H1 (cell line): ENCODE results near the gene HOXA6. TPM values are rescaled to one million over a fixed set of nuclear protein-coding genes. Genes with fewer than 3 reads are reported as not detected.
A peak's percentile ranks its signal among the peaks of the same experiment; 100 is the strongest.

Source experiments
- CTCF ChIA-PET: fragments of 300-600 bp; sonication (Branson Sonifier 250); formaldehyde crosslinking; loops from one replicate; lab custom pipeline; 2021; ENCODE audit not compliant: partially characterized antibody; lab: Charles Lee
- POLR2A ChIA-PET: fragments of 300-600 bp; sonication (Branson Sonifier 250); formaldehyde crosslinking; loops from one replicate; lab custom pipeline; 2021; ENCODE audit warnings: inconsistent platforms; ENCODE audit not compliant: partially characterized antibody; lab: Charles Lee
- DNase-seq, 2 experiments: peaks; one replicate each; pipeline versions ENCODE4 v3.0.0 to v3.0.0-alpha.2; 2010 to 2022; ENCODE audit warnings: low spot score in 2 of 2, low read depth in 1 of 2, mixed read lengths in 1 of 2
- FAIRE-seq: peaks from 2 replicates; lab custom pipeline; 2011; peaks lifted over from hg19 to GRCh38; lab: Jason Lieb, UNC
- H2AFZ ChIP-seq: 2 replicates; pipeline ENCODE4 v1.8.1; 2012; ENCODE audit warnings: low read length, inconsistent platforms
- H2AK5ac ChIP-seq: 2 replicates; pipeline ENCODE4 v1.6.1; 2013; ENCODE audit warnings: low read depth, low read length
- H2BK120ac ChIP-seq: replicated peaks from 2 replicates; pipeline ENCODE3; 2013; ENCODE audit warnings: low read depth, low read length, inconsistent platforms
- H2BK12ac ChIP-seq: 2 replicates; pipeline ENCODE4 v1.6.1; 2013; ENCODE audit warnings: low read depth, low read length
- H2BK15ac ChIP-seq: 2 replicates; pipeline ENCODE4 v1.6.1; 2013; ENCODE audit warnings: low read length
- H2BK20ac ChIP-seq: 2 replicates; pipeline ENCODE4 v1.6.1; 2013; ENCODE audit warnings: low read length
- H2BK5ac ChIP-seq: 2 replicates; pipeline ENCODE4 v1.6.1; 2013; ENCODE audit warnings: low read depth, low read length
- H3K14ac ChIP-seq: 2 replicates; pipeline ENCODE4 v1.6.1; 2013; ENCODE audit warnings: inconsistent platforms; ENCODE audit not compliant: insufficient read length
- H3K18ac ChIP-seq: 2 replicates; pipeline ENCODE4 v1.6.1; 2013; ENCODE audit warnings: low read length; ENCODE audit errors: extremely low read depth
- H3K23ac ChIP-seq: 2 replicates; pipeline ENCODE4 v1.6.1; 2013; ENCODE audit warnings: inconsistent platforms; ENCODE audit not compliant: insufficient read length
- H3K23me2 ChIP-seq: 2 replicates; pipeline ENCODE4 v1.6.1; 2013; ENCODE audit warnings: low read depth, low read length
- H3K27ac ChIP-seq: 2 replicates; pipeline ENCODE4 v1.6.1; 2011; ENCODE audit warnings: low read depth, low read length, inconsistent platforms
- H3K27me3 ChIP-seq, 4 experiments: replicated peaks in 1 of 4; 1 replicate in 1 of 4; 2 replicates in 3 of 4; pipeline versions ENCODE4 v1.6.1 to v1.8.1; 2011 to 2013; ENCODE audit warnings: low read length in 3 of 4, mild to moderate bottlenecking in 3 of 4, inconsistent platforms in 2 of 4, mixed read lengths in 2 of 4, moderate library complexity in 1 of 4; ENCODE audit not compliant: control insufficient read depth in 3 of 4, insufficient read depth in 3 of 4; ENCODE audit errors: extremely low read depth in 1 of 4
- H3K36me3 ChIP-seq, 4 experiments: 2 replicates each; pipeline versions ENCODE4 v1.6.1 to v1.8.1; 2011 to 2013; ENCODE audit warnings: mild to moderate bottlenecking in 4 of 4, low read length in 3 of 4, moderate library complexity in 2 of 4, control low read depth in 1 of 4, inconsistent platforms in 1 of 4; ENCODE audit not compliant: insufficient read depth in 4 of 4, control insufficient read depth in 2 of 4
- H3K4ac ChIP-seq: replicated peaks from 2 replicates; pipeline ENCODE3; 2013; ENCODE audit warnings: low read length, low read depth, mixed read lengths, inconsistent platforms; ENCODE audit not compliant: insufficient read length
- H3K4me1 ChIP-seq, 4 experiments: replicated peaks in 1 of 4; 1 replicate in 1 of 4; 2 replicates in 3 of 4; pipeline versions ENCODE4 v1.6.1 to v1.8.1; 2011 to 2013; ENCODE audit warnings: low read length in 3 of 4, inconsistent platforms in 2 of 4, mixed read lengths in 1 of 4; ENCODE audit not compliant: insufficient read depth in 4 of 4, control insufficient read depth in 3 of 4
- H3K4me2 ChIP-seq, 2 experiments: 2 replicates each; pipeline versions ENCODE4 v1.6.1 to v1.8.1; 2011 to 2013; ENCODE audit warnings: low read depth in 2 of 2, low read length in 2 of 2, control low read depth in 1 of 2, inconsistent platforms in 1 of 2, mild to moderate bottlenecking in 1 of 2; ENCODE audit not compliant: insufficient read depth in 1 of 2
- H3K4me3 ChIP-seq, 4 experiments: fragments of 200-600, 300-600 bp in 1 of 4; sonication (generic), shearing (Covaris generic), sonication (Bioruptor Twin) in 1 of 4; 2 replicates each; pipeline versions ENCODE4 v1.5.1 to v1.8.1; 2011 to 2016; ENCODE audit warnings: low read length in 4 of 4, low read depth in 3 of 4, control low read depth in 2 of 4, inconsistent platforms in 2 of 4, mild to moderate bottlenecking in 2 of 4, mixed read lengths in 1 of 4, moderate library complexity in 1 of 4; ENCODE audit not compliant: insufficient read depth in 2 of 4; ENCODE audit errors: extremely low read depth in 1 of 4
- H3K56ac ChIP-seq: replicated peaks from 2 replicates; pipeline ENCODE3; 2013; ENCODE audit warnings: low read depth, mild to moderate bottlenecking, mixed read lengths, low read length, inconsistent platforms; ENCODE audit not compliant: insufficient read length
- H3K79me1 ChIP-seq: 2 replicates; pipeline ENCODE4 v1.6.1; 2013; ENCODE audit warnings: low read depth, low read length, control low read depth
- H3K79me2 ChIP-seq, 2 experiments: 2 replicates each; pipeline versions ENCODE4 v1.6.1 to v1.8.1; 2012 to 2013; ENCODE audit warnings: low read length in 2 of 2, mild to moderate bottlenecking in 2 of 2, inconsistent platforms in 1 of 2; ENCODE audit not compliant: insufficient read depth in 2 of 2, control insufficient read depth in 1 of 2
- H3K9ac ChIP-seq, 4 experiments: replicated peaks in 1 of 4; 1 replicate in 1 of 4; 2 replicates in 3 of 4; pipeline versions ENCODE4 v1.6.1 to v1.8.1; 2011 to 2013; ENCODE audit warnings: low read depth in 3 of 4, low read length in 3 of 4, control low read depth in 2 of 4, mild to moderate bottlenecking in 2 of 4, moderate library complexity in 2 of 4, inconsistent platforms in 1 of 4; ENCODE audit errors: extremely low read depth in 1 of 4
- H3K9me3 ChIP-seq, 2 experiments: 2 replicates each; pipeline versions ENCODE4 v1.6.1 to v1.8.1; 2012 to 2013; ENCODE audit warnings: mild to moderate bottlenecking in 2 of 2, moderate library complexity in 2 of 2, control low read depth in 1 of 2, inconsistent platforms in 1 of 2, low read depth in 1 of 2, low read length in 1 of 2, mixed read lengths in 1 of 2; ENCODE audit not compliant: insufficient read depth in 2 of 2
- H4K20me1 ChIP-seq, 2 experiments: replicated peaks in 1 of 2; 2 replicates each; pipeline versions ENCODE3 to v1.8.1; 2011 to 2013; ENCODE audit warnings: inconsistent platforms in 2 of 2, low read length in 2 of 2, mild to moderate bottlenecking in 1 of 2; ENCODE audit not compliant: insufficient read depth in 2 of 2, control insufficient read depth in 1 of 2
- H4K5ac ChIP-seq: 2 replicates; pipeline ENCODE4 v1.6.1; 2013; ENCODE audit warnings: low read length, low read depth, mixed read lengths, inconsistent platforms; ENCODE audit not compliant: insufficient read length
- H4K8ac ChIP-seq: 2 replicates; pipeline ENCODE4 v1.8.0; 2013; ENCODE audit warnings: mild to moderate bottlenecking, moderate library complexity, low read length, inconsistent platforms; ENCODE audit not compliant: insufficient read depth; ENCODE audit errors: extremely low read depth
- H4K91ac ChIP-seq: replicated peaks from 2 replicates; pipeline ENCODE3; 2013; ENCODE audit warnings: low read length, mixed read lengths, inconsistent platforms; ENCODE audit not compliant: insufficient read length
- CBX5 ChIP-seq: fragments of 300-800, 300-1000 bp; sonication (generic); IDR thresholded peaks from 2 replicates; pipeline ENCODE4 v1.7.1; 2016; ENCODE audit warnings: antibody characterized with exemption, low read length, low read depth
- CBX8 ChIP-seq: fragments of 300-800, 300-1000 bp; sonication (generic); IDR thresholded peaks from 2 replicates; pipeline ENCODE4 v1.7.1; 2016; ENCODE audit warnings: low read depth, low read length, borderline replicate concordance
- E2F6 ChIP-seq: IDR thresholded peaks from 2 replicates; pipeline ENCODE4 v1.6.1; 2012; ENCODE audit warnings: inconsistent platforms
- EZH2 ChIP-seq: fragments of 200-600 bp; sonication (generic); IDR thresholded peaks from 2 replicates; pipeline ENCODE4 v1.7.1; 2012; ENCODE audit warnings: low read depth, mild to moderate bottlenecking, moderate library complexity, low read length, inconsistent platforms; ENCODE audit not compliant: severe bottlenecking
- SIRT6 ChIP-seq: IDR thresholded peaks from one replicate; pipeline ENCODE4 v1.7.1; 2012; ENCODE audit warnings: low read length, inconsistent platforms
- SP2 ChIP-seq: IDR thresholded peaks from 2 replicates; pipeline ENCODE4 v1.6.1; 2012; ENCODE audit warnings: mild to moderate bottlenecking, low read length, inconsistent platforms
- SUZ12 ChIP-seq: fragments of 200-600 bp; sonication (generic); IDR thresholded peaks from 2 replicates; pipeline ENCODE4 v1.6.1; 2012; ENCODE audit warnings: mild to moderate bottlenecking, inconsistent platforms, low read length, moderate library complexity, mixed read lengths
- WGBS, 2 experiments: shearing (Covaris generic) in 1 of 2; methylation state at CpG; one replicate each; pipeline versions ENCODE4 v1.1.6 to v1.1.7; 2013 to 2015; ENCODE audit warnings: low lambda C conversion rate in 2 of 2, mixed read lengths in 2 of 2, inconsistent platforms in 1 of 2, low coverage in 1 of 2, missing lambda C conversion rate in 1 of 2; ENCODE audit not compliant: insufficient replicate concordance in 2 of 2, insufficient coverage in 1 of 2, insufficient read length in 1 of 2; ENCODE audit errors: extremely low coverage in 1 of 2, missing lambda C conversion rate in 1 of 2; 5-methylcytosine and 5-hydroxymethylcytosine counted together
- polyA plus RNA-seq, 7 experiments: library from polyadenylated mRNA; depleted of rRNA in 3 of 7; stranded (reverse) in 5 of 7; unstranded in 2 of 7; fragments of >200 nt in 5 of 7; fragments of 200-250 nt in 2 of 7; gene quantifications; 1 replicate in 5 of 7; 2 replicates in 1 of 7; 4 replicates in 1 of 7; pipeline versions ENCODE4 v1.2.1 to v1.2.3, GENCODE V29; 2011 to 2013; ENCODE audit warnings: missing spikeins in 2 of 7, mixed read lengths in 2 of 7
- total RNA-seq: library from RNA; stranded (reverse); fragmentation: NEBNext Ultra II Directional; extraction: Animal tissue kit (Norgen Biotek cat#: 25700); gene quantifications from 2 replicates; pipeline ENCODE4 v1.2.1, GENCODE V29; 2021

Gene HOXA6
- total and polyA plus RNA-seq, 2 of the 8 experiments (the other 6 are each of a cell fraction or from before 2014, with no cell fraction given), result not detected

- Histone ChIP-seq H3K4ac (no peak within 1 kb of the TSS), H4K5ac (no peak within 1 kb of the TSS), H2AK5ac (0 out of 2 replicates have a peak within 1 kb of the TSS, but pooled peaks have one; percentile 93), H4K8ac (no peak within 1 kb of the TSS; the same call in 1 of the 2 replicates), H3K36me3 (peaks cover 0 to 11% (median 0%) of the 10 kb centered on the region in 4 experiments; a peak in 1 of 8 replicates), H2BK5ac (no peak within 1 kb of the TSS), H4K20me1 (peaks cover 16 to 32% of the 10 kb centered on the region in 2 experiments), H3K56ac (no peak within 1 kb of the TSS), H3K4me2 (peak within 1 kb of the TSS; percentile 44 to 69; a peak in 3 of 4 replicates), H2BK15ac (peak within 1 kb of the TSS; percentile 61; the same call in 1 of the 2 replicates), H2BK12ac (peak within 1 kb of the TSS; percentile 68; the same call in 1 of the 2 replicates), H3K18ac (no peak within 1 kb of the TSS), H3K9me3 (no peaks in the 10 kb centered on the region), H3K23ac (no peak within 1 kb of the TSS), H3K27ac (no peak within 1 kb of the TSS), H3K9ac (no peak within 1 kb of the TSS), H2AFZ (no peak within 1 kb of the TSS), H3K4me1 (peaks cover 0 to 18% (median 12%) of the 10 kb centered on the region in 4 experiments; a peak in 6 of 7 replicates), H3K79me1 (no peaks in the 10 kb centered on the region), H3K27me3 (peaks cover 94 to 100% (median 97%) of the 10 kb centered on the region in 4 experiments), H4K91ac (no peak within 1 kb of the TSS), H2BK20ac (no peak within 1 kb of the TSS), H2BK120ac (no peak within 1 kb of the TSS), H3K23me2 (0 out of 2 replicates have a peak, but pooled peaks cover 1% of the 10 kb centered on the region), H3K79me2 (no peaks in the 10 kb centered on the region), H3K14ac (no peak within 1 kb of the TSS), H3K4me3 (peak within 1 kb of the TSS in 3 of 4 experiments; percentile 2 to 37 (median 14); a peak in 4 of 8 replicates)
- FAIRE-seq (no peak), DNase-seq (no peak)
- TF ChIP-seq E2F6 (no peak), SUZ12 (0 out of 2 replicates have a peak, but pooled peaks have one; percentile 21), CBX8 (0 out of 2 replicates have a peak, but pooled peaks have one; percentile 87), CBX5 (no peak), SIRT6 (no peak), SP2 (no peak), EZH2 (peak; percentile 67)
- POLR2A ChIA-PET, result no interaction called here
- 9% methylated on average over 27 of the region's 29 CpGs; no CpG with 5 or more reads in 1 of the 2 experiments for WGBS, 2 experiments
- CTCF ChIA-PET, result no interaction called here
Measured at GRCh38 chr7:27102581-27103442, 44.8 kb downstream of the HOXA6 start, which contains the start of gene HOXA2. Gene HOXA2 (minus strand): TSS chr7:27102683. CDS start chr7:27102500, 183 bp downstream.
